ENCODE results near the gene SUPV3L1.
"Not testable (repeated sequence)": the region's sequence is repeated elsewhere in the genome, so short reads cannot be mapped to it uniquely, and the experiment has no call there.

SUPV3L1 gene

DNA sequence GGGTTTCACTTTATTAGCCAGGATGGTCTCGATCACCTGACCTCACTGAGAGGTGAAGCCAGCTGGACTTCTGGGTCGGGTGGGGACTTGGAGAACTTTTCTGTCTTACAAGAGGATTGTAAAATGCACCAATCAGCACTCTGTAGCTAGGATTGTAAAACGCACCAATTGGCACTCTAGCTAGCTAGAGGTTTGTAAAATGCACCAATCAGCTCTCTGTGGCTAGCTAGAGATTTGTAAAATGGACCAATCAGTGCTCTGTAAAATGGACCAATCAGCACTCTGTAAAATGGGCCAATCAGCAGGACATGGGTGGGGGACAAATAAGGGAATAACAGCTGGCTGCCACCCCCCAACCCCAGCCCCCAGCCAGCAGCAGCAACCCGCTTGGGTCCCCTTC, 4.7 kb upstream of the SUPV3L1 start:
- not testable (repeated sequence) for H3K4me1 Mint-ChIP-seq, H3K9me3 Mint-ChIP-seq, H3K36me3 Mint-ChIP-seq

DNA sequence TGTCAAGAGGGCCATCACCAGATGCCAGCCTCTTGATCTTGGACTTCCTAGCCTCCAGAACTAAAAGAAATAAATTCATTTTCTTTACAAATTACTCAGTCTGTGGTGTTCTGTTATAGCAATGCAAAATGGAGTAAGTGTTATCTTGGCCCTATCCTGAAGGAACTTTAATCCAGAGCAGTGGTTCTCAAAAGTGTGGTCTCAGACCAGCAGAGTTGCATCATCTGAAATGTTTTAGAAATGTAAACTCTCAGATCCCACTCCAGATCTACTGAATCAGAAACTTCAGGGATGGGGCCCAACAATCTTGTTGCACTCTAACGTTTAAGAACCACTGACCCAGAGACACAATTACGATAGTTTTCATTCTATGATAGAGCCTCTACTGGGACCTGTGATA, 3.2 kb upstream of the SUPV3L1 start:
- Mint-ChIP-seq H3K27me3 (no peaks in the 10 kb centered on the region), H3K27ac (no peak overlapping the region), H3K4me3 (no peak overlapping the region), H3K9me3 (no peaks in the 10 kb centered on the region), H3K4me1 (peaks cover 12% of the 10 kb centered on the region), H3K36me3 (no peaks in the 10 kb centered on the region)
- no peak for ATAC-seq (ENCODE audit: low read depth)
- DNase-seq (ENCODE audit: low spot score in 2 of 2): no peak

More for the DNA sequence above, 4.7 kb upstream of the SUPV3L1 start:
- not testable (repeated sequence) for H3K27me3 Mint-ChIP-seq; H3K27ac Mint-ChIP-seq; DNase-seq (ENCODE audit: low spot score in 2 of 2); H3K4me3 Mint-ChIP-seq; ATAC-seq (ENCODE audit: low read depth)

DNA sequence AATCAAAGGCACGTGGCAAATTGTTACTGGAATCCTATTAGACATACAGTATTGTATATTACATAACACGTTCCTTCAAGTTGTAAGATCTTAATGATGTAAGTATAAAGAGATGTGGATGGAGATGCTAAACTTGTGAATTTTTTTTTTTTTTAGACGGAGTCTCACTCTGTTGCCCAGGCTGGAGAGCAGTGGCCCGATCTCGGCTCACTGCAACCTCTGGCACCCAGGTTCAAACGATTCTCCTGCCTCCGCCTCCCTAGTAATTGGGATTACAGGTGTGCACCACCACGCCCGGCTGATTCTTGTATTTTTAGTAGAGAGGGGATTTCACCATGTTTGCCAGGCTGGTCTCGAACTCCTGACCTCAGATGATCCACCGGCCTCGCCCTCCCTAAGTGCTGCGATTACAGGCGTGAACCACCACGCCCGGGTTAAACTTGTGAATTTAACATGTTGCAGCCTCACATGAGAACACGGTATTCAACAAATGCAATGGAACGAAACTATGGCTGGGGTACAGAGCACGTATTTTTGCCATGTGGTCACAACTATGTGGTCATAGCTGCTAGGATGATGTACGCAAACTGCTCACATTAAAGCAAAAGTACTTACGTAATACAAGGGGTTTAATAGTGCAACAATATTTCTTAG, 818 bp upstream of the SUPV3L1 start:
- no peaks in the 10 kb centered on the region for H3K9me3 Mint-ChIP-seq
- DNase-seq (ENCODE audit: low spot score in 2 of 2) (peak in 1 of 2 donors; percentile 43), ATAC-seq (ENCODE audit: low read depth) (peak; percentile 59)
- H3K27ac Mint-ChIP-seq: peak overlapping the region; percentile 100
- H3K4me3 Mint-ChIP-seq: peak overlapping the region; percentile 96
- H3K36me3 Mint-ChIP-seq: peaks cover 8% of the 10 kb centered on the region
- no peaks in the 10 kb centered on the region for H3K27me3 Mint-ChIP-seq
- peaks cover 21% of the 10 kb centered on the region for H3K4me1 Mint-ChIP-seq

DNA sequence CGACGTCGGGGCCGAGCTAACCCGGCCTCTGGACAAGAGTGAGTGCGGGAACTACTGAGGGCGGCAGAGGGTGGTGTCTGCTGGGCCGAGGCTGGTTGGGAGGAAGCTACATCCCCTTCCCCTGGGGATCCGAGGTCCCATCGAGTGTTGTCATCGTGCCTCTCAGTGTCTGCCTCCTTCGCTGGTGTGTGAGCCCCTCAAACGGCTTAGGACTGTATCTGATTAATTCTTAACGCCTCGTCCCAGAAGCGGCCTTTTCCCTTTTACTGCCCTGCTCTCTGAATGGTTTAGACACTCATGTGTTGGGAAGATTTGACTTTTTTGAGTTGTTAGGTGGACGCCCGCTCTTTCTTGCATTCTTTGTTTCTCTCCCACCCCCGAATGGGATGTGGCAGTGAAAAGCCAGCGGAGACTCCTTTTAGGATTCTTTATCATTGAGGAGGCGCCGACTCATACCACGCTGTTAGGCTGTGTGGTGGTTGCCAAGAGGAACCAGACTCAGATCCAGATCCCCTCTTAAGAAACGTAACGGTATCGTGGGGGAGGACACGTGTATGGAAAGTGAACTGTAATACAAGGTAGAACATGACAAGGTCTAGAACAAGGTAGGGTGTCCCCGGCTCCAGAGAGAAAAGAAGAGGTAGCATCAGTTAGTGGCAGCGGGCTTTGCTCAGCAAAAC, 631 bp downstream of the SUPV3L1 start:
- Mint-ChIP-seq H3K36me3 (peaks cover 12% of the 10 kb centered on the region), H3K27me3 (no peaks in the 10 kb centered on the region), H3K9me3 (no peaks in the 10 kb centered on the region), H3K4me1 (peaks cover 23% of the 10 kb centered on the region), H3K4me3 (peak overlapping the region; percentile 96), H3K27ac (peak overlapping the region; percentile 100)
- ATAC-seq (ENCODE audit: low read depth) (no peak), DNase-seq (ENCODE audit: low spot score in 2 of 2) (peak in 1 of 2 donors; percentile 8)

DNA sequence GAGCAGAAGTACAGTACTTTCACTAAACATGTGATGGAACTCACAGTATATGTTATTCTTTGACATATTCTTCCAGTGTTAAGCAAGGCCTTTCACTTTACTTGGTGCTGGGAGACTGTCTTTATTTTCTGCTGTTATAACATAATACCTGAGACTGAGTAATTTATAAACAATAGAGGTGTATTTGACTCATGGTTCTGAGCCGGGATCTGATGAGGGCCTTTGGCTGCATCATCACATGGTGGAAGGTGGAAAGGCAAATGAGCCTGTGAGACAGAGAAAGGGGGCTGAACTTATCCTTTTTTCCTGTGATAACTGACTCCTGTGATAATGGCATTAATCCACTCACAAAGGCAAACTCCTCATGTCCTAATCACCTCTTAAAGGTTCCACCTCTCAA, 1.4 kb downstream of the SUPV3L1 start:
- ATAC-seq (ENCODE audit: low read depth): no peak
- Mint-ChIP-seq H3K36me3 (peaks cover 13% of the 10 kb centered on the region), H3K9me3 (no peaks in the 10 kb centered on the region), H3K27me3 (no peaks in the 10 kb centered on the region), H3K4me1 (peaks cover 23% of the 10 kb centered on the region), H3K27ac (peak overlapping the region; percentile 100), H3K4me3 (peak overlapping the region; percentile 96)
- DNase-seq (ENCODE audit: low spot score in 2 of 2): no peak

DNA sequence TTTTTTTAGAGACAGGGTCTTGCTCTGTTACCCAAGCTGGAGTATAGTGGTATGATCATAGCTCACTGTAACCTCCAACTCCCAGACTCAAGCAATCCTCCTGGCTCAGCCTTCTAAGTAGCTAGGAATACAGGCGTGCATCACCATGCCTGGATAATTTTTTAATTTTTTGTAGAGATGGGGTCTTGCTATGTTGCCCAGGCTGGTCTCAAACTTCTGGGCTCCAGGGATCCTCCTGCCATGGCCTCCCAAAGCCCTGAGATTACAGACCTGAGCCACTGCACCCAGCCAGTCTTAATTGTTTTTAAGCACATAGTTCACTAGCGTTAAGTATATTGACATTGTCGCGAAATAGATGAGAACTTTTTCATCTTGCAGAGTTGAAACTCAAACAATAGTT, 2.0 kb downstream of the SUPV3L1 start:
- Mint-ChIP-seq H3K4me1 (peaks cover 23% of the 10 kb centered on the region), H3K27me3 (no peaks in the 10 kb centered on the region), H3K4me3 (no peak overlapping the region), H3K9me3 (no peaks in the 10 kb centered on the region), H3K27ac (no peak overlapping the region), H3K36me3 (peaks cover 18% of the 10 kb centered on the region)
- ATAC-seq (ENCODE audit: low read depth) (no peak), DNase-seq (ENCODE audit: low spot score in 2 of 2) (no peak)

DNA sequence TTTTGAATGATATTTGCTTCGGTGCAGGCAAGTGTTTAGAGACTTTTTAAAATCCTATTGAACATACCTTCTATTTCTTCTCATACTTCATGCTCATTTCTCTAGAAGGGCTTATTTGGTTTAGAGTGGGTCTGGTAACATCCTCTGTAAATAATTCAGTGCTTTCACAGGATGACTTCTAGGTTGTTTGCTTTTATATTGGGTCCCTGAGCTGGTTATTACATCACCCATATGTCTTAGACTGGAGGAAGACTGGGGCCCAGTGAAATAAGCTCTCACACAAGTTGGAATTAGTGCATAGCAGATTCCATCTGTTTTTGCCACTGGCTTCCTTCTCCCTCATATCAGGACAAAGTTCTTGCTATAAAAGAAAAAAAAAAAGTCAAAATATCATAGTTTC, 6.5 kb downstream of the SUPV3L1 start:
- H3K36me3 Mint-ChIP-seq: peaks cover 27% of the 10 kb centered on the region
- ATAC-seq (ENCODE audit: low read depth) (no peak), DNase-seq (ENCODE audit: low spot score in 2 of 2) (no peak)
- H3K4me1 Mint-ChIP-seq: peaks cover 12% of the 10 kb centered on the region
- H3K9me3 Mint-ChIP-seq: no peaks in the 10 kb centered on the region
- no peak overlapping the region for H3K4me3 Mint-ChIP-seq
- H3K27me3 Mint-ChIP-seq: no peaks in the 10 kb centered on the region
- H3K27ac Mint-ChIP-seq: peak overlapping the region; percentile 20

DNA sequence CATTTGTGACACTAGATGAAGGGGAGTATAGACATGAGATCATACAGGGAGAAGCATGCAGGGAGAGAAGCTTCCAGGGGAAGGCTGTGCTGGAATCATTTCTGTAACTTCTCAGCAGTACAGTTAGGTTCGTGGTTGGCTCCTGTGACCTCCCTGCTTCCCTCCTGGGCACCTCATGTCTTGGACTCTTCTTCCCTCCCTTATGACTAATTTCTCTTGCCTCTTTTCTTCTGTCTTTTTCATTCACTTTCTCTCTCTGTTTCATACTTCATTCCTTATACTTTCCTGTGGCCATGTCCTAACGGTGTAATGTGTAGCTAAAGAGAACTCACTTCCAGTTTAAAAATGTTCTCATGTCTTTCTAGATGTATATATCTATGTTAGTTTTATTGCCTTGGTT, 21.0 kb downstream of the SUPV3L1 start:
- H3K4me1 Mint-ChIP-seq: peaks cover 7% of the 10 kb centered on the region
- no peak overlapping the region for H3K27ac Mint-ChIP-seq
- H3K36me3 Mint-ChIP-seq: peaks cover 15% of the 10 kb centered on the region
- no peak overlapping the region for H3K4me3 Mint-ChIP-seq
- no peak for ATAC-seq (ENCODE audit: low read depth)
- no peak for DNase-seq (ENCODE audit: low spot score in 2 of 2)
- H3K27me3 Mint-ChIP-seq: no peaks in the 10 kb centered on the region
- H3K9me3 Mint-ChIP-seq: no peaks in the 10 kb centered on the region

DNA sequence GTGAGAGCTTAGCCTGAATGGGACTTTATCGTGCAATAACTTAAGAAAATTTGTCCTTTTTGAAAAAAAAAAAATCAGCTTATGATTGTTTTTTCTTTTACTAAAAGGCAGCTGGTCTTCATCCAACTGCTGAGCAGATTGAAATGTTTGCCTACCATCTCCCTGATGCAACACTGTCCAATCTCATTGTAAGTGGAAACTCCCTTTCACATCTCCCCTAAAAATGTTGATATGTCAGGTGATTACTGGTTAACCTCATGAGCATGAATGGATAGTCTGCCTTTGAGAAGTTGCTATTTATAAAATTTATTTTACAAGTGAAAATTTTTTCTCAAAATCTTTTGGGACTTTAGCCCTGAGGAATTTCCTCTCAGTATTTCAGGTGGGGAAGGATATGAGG, 22.3 kb downstream of the SUPV3L1 start:
- Mint-ChIP-seq H3K27ac (peak overlapping the region; percentile 45), H3K27me3 (no peaks in the 10 kb centered on the region), H3K36me3 (peaks cover 20% of the 10 kb centered on the region), H3K4me3 (no peak overlapping the region), H3K4me1 (peaks cover 7% of the 10 kb centered on the region), H3K9me3 (no peaks in the 10 kb centered on the region)
- DNase-seq (ENCODE audit: low spot score in 2 of 2): no peak
- peak; percentile 72 for ATAC-seq (ENCODE audit: low read depth)

DNA sequence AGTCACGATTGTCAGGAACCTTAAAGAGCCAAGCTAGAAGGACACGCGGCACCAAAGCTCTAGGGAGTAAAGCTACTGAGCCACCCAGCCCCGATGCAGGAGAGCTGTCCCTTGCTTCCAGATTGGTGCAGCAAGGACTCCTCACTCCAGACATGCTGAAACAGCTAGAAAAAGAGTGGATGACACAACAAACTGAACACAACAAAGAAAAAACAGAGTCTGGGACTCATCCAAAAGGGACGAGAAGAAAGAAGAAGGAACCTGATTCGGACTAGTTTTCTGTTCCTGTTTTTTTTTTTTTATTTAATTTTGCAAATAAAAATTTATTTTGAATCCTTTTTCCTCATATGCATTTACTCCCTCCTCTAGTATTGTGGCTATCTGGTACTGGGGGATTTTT, 28.7 kb downstream of the SUPV3L1 start:
- Mint-ChIP-seq H3K36me3 (peaks cover 18% of the 10 kb centered on the region), H3K27ac (no peak overlapping the region), H3K4me1 (peaks cover 6% of the 10 kb centered on the region)

DNA sequence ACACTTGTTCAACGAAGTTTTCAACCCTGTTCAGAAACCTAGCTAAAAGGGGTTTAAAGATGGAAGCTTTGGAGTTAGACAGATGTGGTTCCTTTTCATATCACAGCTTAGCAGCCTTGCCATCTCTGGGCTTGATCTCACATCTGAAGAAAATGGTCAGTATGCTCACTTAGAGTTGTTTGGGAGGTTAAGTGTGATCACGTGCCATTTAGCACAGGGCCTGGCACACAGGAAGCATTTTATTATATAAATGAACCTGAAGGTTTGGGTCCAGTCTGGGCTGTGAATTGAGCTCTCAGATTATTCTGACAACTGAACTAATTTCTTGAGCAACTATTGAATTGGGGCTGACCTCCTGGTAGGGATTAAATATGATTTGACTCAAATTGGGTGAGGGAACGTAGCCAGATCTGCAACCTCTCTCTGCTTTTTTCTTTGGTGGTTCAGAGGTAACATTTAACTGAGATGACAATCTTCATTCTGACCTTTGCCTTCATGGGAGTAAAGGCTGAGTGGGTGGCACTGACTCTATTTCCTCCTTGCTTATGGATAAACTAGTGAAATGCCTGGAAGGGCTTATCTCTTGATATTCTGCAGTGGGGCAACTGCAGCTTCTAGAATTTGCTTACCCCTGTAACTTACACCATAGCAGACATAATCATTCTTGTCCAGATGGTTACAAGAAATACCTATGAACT, 29.9 kb downstream of the SUPV3L1 start:
- Mint-ChIP-seq H3K27ac (no peak overlapping the region), H3K27me3 (no peaks in the 10 kb centered on the region), H3K36me3 (peaks cover 17% of the 10 kb centered on the region), H3K4me3 (no peak overlapping the region), H3K4me1 (peaks cover 12% of the 10 kb centered on the region), H3K9me3 (peaks cover 3% of the 10 kb centered on the region)
- DNase-seq (ENCODE audit: low spot score in 2 of 2) (no peak), ATAC-seq (ENCODE audit: low read depth) (no peak)

More for the DNA sequence above, 28.7 kb downstream of the SUPV3L1 start:
- Mint-ChIP-seq H3K4me3 (no peak overlapping the region), H3K9me3 (no peaks in the 10 kb centered on the region), H3K27me3 (no peaks in the 10 kb centered on the region)
- ATAC-seq (ENCODE audit: low read depth): no peak
- DNase-seq (ENCODE audit: low spot score in 2 of 2): no peak

DNA sequence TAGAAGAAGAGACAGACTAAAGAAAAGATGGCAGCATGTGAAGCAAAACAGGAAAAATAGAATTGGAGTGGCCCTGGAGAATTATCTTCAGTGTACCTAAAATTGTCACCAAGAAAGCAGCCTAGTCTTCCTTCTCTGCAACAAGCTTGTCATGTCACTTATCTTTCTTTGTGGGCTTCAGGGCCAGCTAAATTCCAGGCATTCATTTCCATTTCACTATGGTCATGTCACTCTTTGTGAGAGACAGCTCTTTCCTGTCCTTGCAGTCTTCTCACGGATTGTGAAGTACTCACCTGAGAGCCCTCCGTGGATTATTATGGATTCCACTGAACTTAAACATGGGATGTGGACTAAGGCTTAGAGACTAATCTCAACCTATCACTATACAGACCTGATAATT, 31.1 kb downstream of the SUPV3L1 start:
- Mint-ChIP-seq H3K9me3 (peaks cover 3% of the 10 kb centered on the region), H3K4me3 (no peak overlapping the region), H3K27ac (no peak overlapping the region), H3K27me3 (no peaks in the 10 kb centered on the region), H3K36me3 (peaks cover 15% of the 10 kb centered on the region), H3K4me1 (peaks cover 15% of the 10 kb centered on the region)
- DNase-seq (ENCODE audit: low spot score in 2 of 2): no peak
- ATAC-seq (ENCODE audit: low read depth): no peak

DNA sequence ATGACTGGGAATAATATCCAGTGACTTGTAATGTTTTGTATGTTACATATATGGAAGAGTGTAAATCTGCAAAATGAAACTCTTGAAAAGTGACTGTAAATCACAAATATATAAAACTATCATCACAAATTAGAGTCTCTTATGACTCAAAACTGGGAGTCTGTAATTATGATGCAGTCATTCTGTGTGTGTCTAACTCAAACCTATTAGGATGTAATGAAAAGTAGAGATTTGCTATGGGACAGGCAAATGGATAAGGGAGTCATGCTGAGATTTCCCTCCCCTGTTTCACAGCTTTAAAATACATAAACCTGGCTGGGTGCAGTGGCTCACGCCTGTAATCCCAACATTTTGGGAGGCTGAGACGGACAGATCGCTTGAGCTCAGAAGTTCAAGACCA, 31.5 kb downstream of the SUPV3L1 start:
- H3K27ac Mint-ChIP-seq: no peak overlapping the region
- H3K9me3 Mint-ChIP-seq: peaks cover 3% of the 10 kb centered on the region
- ATAC-seq (ENCODE audit: low read depth) (no peak), DNase-seq (ENCODE audit: low spot score in 2 of 2) (no peak)
- H3K4me3 Mint-ChIP-seq: no peak overlapping the region
- no peaks in the 10 kb centered on the region for H3K27me3 Mint-ChIP-seq
- H3K4me1 Mint-ChIP-seq: peaks cover 15% of the 10 kb centered on the region
- peaks cover 11% of the 10 kb centered on the region for H3K36me3 Mint-ChIP-seq

DNA sequence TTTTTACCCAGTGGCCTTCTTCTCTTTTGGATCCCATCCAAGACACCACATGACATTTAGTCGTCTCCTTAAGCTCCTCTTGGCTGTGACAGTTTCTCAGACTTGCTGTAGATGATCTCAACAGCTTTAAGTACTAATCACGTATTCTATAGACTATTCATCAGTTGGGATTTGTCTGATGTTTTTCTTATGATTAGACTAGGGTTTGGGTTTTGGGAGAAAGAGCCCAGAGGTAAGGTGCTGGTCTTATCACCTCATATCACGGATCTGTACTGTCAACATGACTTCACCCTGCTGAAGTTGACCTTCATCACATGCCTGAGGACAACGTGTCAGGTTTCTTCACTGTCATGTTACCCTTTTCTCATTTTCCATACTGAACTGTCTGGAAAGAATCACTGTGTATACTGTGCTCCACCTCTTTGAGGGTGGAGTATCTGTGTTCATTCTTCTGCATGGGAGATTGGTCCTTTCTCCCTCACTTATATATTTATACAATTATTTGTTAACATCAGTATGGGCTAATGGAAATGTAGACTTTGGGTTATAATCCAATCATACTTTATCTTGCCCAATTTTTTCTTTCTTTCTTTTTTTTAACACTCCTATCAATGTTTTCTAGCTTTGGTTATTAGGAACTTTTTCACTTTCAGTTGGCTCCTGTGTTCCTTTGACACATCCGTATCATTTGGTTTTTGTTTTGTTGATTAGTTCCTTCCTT, 33.7 kb downstream of the SUPV3L1 start:
- ATAC-seq (ENCODE audit: low read depth) (no peak), DNase-seq (ENCODE audit: low spot score in 2 of 2) (no peak)
- no peak overlapping the region for H3K27ac Mint-ChIP-seq
- no peaks in the 10 kb centered on the region for H3K27me3 Mint-ChIP-seq
- H3K36me3 Mint-ChIP-seq: peaks cover 6% of the 10 kb centered on the region
- H3K9me3 Mint-ChIP-seq: peaks cover 3% of the 10 kb centered on the region
- H3K4me1 Mint-ChIP-seq: peaks cover 13% of the 10 kb centered on the region
- no peak overlapping the region for H3K4me3 Mint-ChIP-seq

All from memory B cell (primary cell).